ENCODE data around the gene BCAR3.

DNA sequence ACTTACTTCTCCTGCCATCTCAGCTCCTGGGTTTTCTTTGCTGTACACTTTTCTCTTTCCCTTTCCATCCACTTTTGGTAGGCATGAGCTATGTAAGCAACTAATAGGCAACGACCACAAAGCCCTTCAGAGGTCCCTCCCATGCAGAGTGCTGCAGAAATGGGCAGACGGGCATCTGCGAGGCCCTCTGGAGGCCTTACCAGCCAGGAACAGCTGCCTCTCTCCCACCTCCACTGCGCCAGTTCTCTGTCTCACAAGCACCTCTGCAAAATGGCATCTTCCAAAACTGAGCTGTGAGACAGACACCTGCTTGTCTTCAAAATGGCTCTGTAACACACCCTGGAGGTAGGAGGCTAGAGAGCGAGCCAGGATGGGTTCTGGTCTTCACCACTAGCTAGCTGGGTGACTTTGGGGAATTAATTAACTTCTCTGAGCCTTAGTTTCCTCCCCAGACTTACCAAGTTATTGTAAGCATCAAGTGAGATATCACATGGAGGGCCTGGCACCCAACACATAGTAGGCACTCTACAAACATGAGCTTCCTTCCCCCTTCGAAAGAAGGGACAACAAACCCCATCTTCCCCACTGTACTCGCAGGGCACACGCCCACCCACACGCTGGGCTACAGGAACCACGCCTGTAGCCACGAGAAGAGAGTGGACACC, 62.0 kb downstream of the BCAR3 start:
- TF ChIP-seq, protein P1, sequence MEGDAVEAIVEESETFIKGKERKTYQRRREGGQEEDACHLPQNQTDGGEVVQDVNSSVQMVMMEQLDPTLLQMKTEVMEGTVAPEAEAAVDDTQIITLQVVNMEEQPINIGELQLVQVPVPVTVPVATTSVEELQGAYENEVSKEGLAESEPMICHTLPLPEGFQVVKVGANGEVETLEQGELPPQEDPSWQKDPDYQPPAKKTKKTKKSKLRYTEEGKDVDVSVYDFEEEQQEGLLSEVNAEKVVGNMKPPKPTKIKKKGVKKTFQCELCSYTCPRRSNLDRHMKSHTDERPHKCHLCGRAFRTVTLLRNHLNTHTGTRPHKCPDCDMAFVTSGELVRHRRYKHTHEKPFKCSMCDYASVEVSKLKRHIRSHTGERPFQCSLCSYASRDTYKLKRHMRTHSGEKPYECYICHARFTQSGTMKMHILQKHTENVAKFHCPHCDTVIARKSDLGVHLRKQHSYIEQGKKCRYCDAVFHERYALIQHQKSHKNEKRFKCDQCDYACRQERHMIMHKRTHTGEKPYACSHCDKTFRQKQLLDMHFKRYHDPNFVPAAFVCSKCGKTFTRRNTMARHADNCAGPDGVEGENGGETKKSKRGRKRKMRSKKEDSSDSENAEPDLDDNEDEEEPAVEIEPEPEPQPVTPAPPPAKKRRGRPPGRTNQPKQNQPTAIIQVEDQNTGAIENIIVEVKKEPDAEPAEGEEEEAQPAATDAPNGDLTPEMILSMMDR (IDR thresholded peaks at IDR 0.05), result no peak
- TF ChIP-seq POLR2A (IDR thresholded peaks at IDR 0.05), result no peak
